Endothelial cell of umbilical vein (primary cell): ENCODE data around the gene KCTD16. TPM values are rescaled to one million over a fixed set of nuclear protein-coding genes. Genes with fewer than 3 reads are reported as not detected.

Source experiments
- BruUV-seq: library from RNA; stranded (reverse); fragments of 400-500 nt; replicated peaks from 2 replicates; lab custom pipeline; 2021; lab: Mats Ljungman, UMichigan
- CTCF ChIA-PET: fragments of 300-600, 350-600 bp; sonication (Branson Sonifier 250); formaldehyde crosslinking; loops from one replicate; lab custom pipeline; 2021; ENCODE audit warnings: antibody characterized with exemption, inconsistent platforms; lab: Charles Lee
- POLR2A ChIA-PET: fragments of 300-600, 350-600 bp; sonication (Branson Sonifier 250); formaldehyde crosslinking; loops from one replicate; lab custom pipeline; 2021; ENCODE audit warnings: antibody characterized with exemption, inconsistent platforms; lab: Charles Lee
- DNase-seq: peaks from one replicate; pipeline ENCODE4 v3.0.0-alpha.2; 2011; ENCODE audit warnings: low read depth, low spot score
- FAIRE-seq: peaks from 2 replicates; lab custom pipeline; 2011; peaks lifted over from hg19 to GRCh38; lab: Jason Lieb, UNC
- H2AFZ ChIP-seq: 2 replicates; pipeline ENCODE4 v1.6.0; 2012; ENCODE audit warnings: low read depth, low read length, control low read depth, inconsistent platforms
- H3K27ac ChIP-seq: 2 replicates; pipeline ENCODE4 v1.5.1; 2011; ENCODE audit warnings: low read depth, mild to moderate bottlenecking, control low read depth, low read length, moderate library complexity; ENCODE audit not compliant: insufficient read depth
- H3K27me3 ChIP-seq, 2 experiments: 2 replicates each; pipeline versions ENCODE4 v1.6.0 to v1.6.1; 2011; ENCODE audit warnings: low read length in 2 of 2, mixed read lengths in 1 of 2; ENCODE audit not compliant: control insufficient read depth in 2 of 2, insufficient read depth in 2 of 2
- H3K36me3 ChIP-seq, 2 experiments: 2 replicates in 1 of 2; 3 replicates in 1 of 2; pipeline ENCODE4 v1.5.1; 2011; ENCODE audit warnings: low read length in 2 of 2, mild to moderate bottlenecking in 1 of 2, moderate library complexity in 1 of 2; ENCODE audit not compliant: control insufficient read depth in 2 of 2, insufficient read depth in 2 of 2; ENCODE audit errors: extremely low read depth in 1 of 2
- H3K4me1 ChIP-seq: 3 replicates; pipeline ENCODE4 v1.5.1; 2011; ENCODE audit warnings: mild to moderate bottlenecking, low read length; ENCODE audit not compliant: control insufficient read depth, insufficient read depth; ENCODE audit errors: extremely low read depth
- H3K4me2 ChIP-seq: 2 replicates; pipeline ENCODE4 v1.6.1; 2011; ENCODE audit warnings: low read length, control low read depth, mixed read lengths; ENCODE audit not compliant: insufficient read depth
- H3K4me3 ChIP-seq, 3 experiments: fragments of 200-600 bp in 1 of 3; sonication (generic), shearing (Covaris generic) in 1 of 3; replicated peaks in 1 of 3; 2 replicates each; pipeline ENCODE4 v1.5.1; 2011 to 2016; ENCODE audit warnings: control low read depth in 3 of 3, low read length in 3 of 3, mild to moderate bottlenecking in 2 of 3, inconsistent platforms in 1 of 3, low read depth in 1 of 3, moderate library complexity in 1 of 3; ENCODE audit not compliant: insufficient read depth in 1 of 3
- H3K79me2 ChIP-seq: 2 replicates; pipeline ENCODE4 v1.6.0; 2012; ENCODE audit warnings: low read length, inconsistent platforms; ENCODE audit not compliant: control insufficient read depth, insufficient read depth
- H3K9ac ChIP-seq: replicated peaks from 2 replicates; pipeline ENCODE3; 2011; ENCODE audit warnings: low read length, control low read depth; ENCODE audit not compliant: insufficient read depth; ENCODE audit errors: extremely low read depth
- H3K9me1 ChIP-seq: replicated peaks from 3 replicates; pipeline ENCODE4 v1.6.0; 2011; ENCODE audit warnings: mild to moderate bottlenecking, low read length; ENCODE audit not compliant: control insufficient read depth, insufficient read depth; ENCODE audit errors: extremely low read depth
- H3K9me3 ChIP-seq: replicated peaks from 2 replicates; pipeline ENCODE4 v1.5.1; 2012; ENCODE audit warnings: low read length, inconsistent platforms; ENCODE audit not compliant: control insufficient read depth, insufficient read depth
- H4K20me1 ChIP-seq: replicated peaks from 2 replicates; pipeline ENCODE3; 2011; ENCODE audit warnings: mild to moderate bottlenecking, low read length; ENCODE audit not compliant: control insufficient read depth, insufficient read depth; ENCODE audit errors: extremely low read depth
- EZH2 ChIP-seq: IDR thresholded peaks from 2 replicates; pipeline ENCODE4 v1.6.1; 2012; ENCODE audit warnings: borderline replicate concordance, low read depth, mild to moderate bottlenecking, moderate library complexity, low read length, inconsistent platforms; ENCODE audit not compliant: severe bottlenecking
- FOS ChIP-seq: IDR thresholded peaks from 2 replicates; pipeline ENCODE4 v1.6.1; 2011; ENCODE audit warnings: mild to moderate bottlenecking, low read length, moderate library complexity, borderline replicate concordance; ENCODE audit not compliant: insufficient read depth
- GATA2 ChIP-seq: IDR thresholded peaks from 2 replicates; pipeline ENCODE4 v1.7.0; 2011; ENCODE audit warnings: low read depth, mild to moderate bottlenecking, moderate library complexity, mixed read lengths, low read length; ENCODE audit not compliant: insufficient read length, insufficient read depth
- JUN ChIP-seq: IDR thresholded peaks from 2 replicates; pipeline ENCODE4 v1.6.1; 2011; ENCODE audit warnings: borderline replicate concordance, low read depth; ENCODE audit not compliant: insufficient read length, insufficient read depth
- MYC ChIP-seq: IDR thresholded peaks from one replicate; pipeline ENCODE4 v1.6.1; 2011; ENCODE audit warnings: mild to moderate bottlenecking, low read depth, low read length
- dilution Hi-C: fragments of 300-500 bp; cut with MboI; formaldehyde crosslinking; loops from one replicate; pipeline ENCODE4 v1.15.0; 2019; ENCODE audit warnings: low sequenced_read_pairs; ENCODE audit not compliant: extremely low pct_ligation_motif_present
- intact Hi-C: fragments of 100-400 bp; cut with micrococcal nuclease; formaldehyde crosslinking; loops from one replicate; pipeline ENCODE4 v1.10.0; 2022
- polyA plus RNA-seq, 4 experiments: library from polyadenylated mRNA; depleted of rRNA in 3 of 4; stranded (reverse) in 3 of 4; unstranded in 1 of 4; fragments of >200 nt; gene quantifications; 2 replicates each; pipeline versions ENCODE4 v1.2.1 to v1.2.3, GENCODE V29; 2011 to 2012; ENCODE audit warnings: missing spikeins in 1 of 4
- total RNA-seq: library from RNA; stranded (reverse); gene quantifications from 2 replicates; pipeline ENCODE4 v1.2.3, GENCODE V29; 2021
- TF ChIP-seq, protein P1 (sequence below), 2 donors: IDR thresholded peaks; 1 replicate in 1 of 2; 2 replicates in 1 of 2; pipeline ENCODE4 v1.5.1; 2011; ENCODE audit warnings: low read length in 2 of 2, mild to moderate bottlenecking in 2 of 2, moderate library complexity in 2 of 2, control low read depth in 1 of 2, inconsistent platforms in 1 of 2, low read depth in 1 of 2; ENCODE audit not compliant: insufficient read depth in 1 of 2; ENCODE audit errors: extremely low read depth in 1 of 2

The KCTD16 gene
- total and polyA plus RNA-seq, 2 donors (not counting 3 experiments of a cell fraction or from before 2014, with no cell fraction given), result 0.21 to 0.49 TPM

DNA sequence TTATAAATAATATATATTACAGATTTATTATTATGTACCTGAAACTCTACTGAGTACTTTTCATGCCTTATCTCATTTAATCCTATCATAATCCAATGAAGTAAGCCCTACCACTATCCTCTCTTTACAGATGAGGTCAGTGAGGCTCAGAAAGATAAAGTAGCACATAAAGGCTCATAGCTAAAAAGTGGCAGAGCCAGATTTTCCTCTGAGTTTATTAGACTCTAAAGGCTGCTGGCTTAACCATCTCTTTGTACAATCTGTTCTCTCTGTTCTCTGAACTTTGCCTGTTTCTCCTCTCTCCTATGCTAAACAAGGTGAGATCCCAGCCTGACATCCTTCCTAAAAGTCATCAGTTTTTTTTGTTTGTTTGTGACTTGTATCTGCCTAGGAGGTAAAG is 311.2 kb downstream of the KCTD16 start:
- dilution Hi-C loops, result no loop called here
- CTCF ChIA-PET, result interaction anchor here (1.8 kb wide), 1 partner anchor 13 kb away, joined by 10 read pairs; no protein-coding TSS in a partner anchor

More for the DNA sequence above, 311.2 kb downstream of the KCTD16 start:
- FAIRE-seq, result no peak
- Histone ChIP-seq H3K9ac (no peak overlapping the region), H3K79me2 (no peaks in the 10 kb centered on the region), H3K4me1 (peaks cover 9% of the 10 kb centered on the region), H3K27ac (no peak overlapping the region), H3K27me3 (no peaks in the 10 kb centered on the region), H3K9me1 (no peaks in the 10 kb centered on the region), H4K20me1 (no peaks in the 10 kb centered on the region), H3K4me3 (no peak overlapping the region), H3K9me3 (no peaks in the 10 kb centered on the region), H3K4me2 (no peak overlapping the region), H2AFZ (no peak overlapping the region), H3K36me3 (no peaks in the 10 kb centered on the region)
- no peak for DNase-seq
- intact Hi-C loops, result no loop called here
- TF ChIP-seq FOS (no peak), MYC (no peak), JUN (no peak), EZH2 (no peak), GATA2 (no peak)
- TF ChIP-seq, protein P1, sequence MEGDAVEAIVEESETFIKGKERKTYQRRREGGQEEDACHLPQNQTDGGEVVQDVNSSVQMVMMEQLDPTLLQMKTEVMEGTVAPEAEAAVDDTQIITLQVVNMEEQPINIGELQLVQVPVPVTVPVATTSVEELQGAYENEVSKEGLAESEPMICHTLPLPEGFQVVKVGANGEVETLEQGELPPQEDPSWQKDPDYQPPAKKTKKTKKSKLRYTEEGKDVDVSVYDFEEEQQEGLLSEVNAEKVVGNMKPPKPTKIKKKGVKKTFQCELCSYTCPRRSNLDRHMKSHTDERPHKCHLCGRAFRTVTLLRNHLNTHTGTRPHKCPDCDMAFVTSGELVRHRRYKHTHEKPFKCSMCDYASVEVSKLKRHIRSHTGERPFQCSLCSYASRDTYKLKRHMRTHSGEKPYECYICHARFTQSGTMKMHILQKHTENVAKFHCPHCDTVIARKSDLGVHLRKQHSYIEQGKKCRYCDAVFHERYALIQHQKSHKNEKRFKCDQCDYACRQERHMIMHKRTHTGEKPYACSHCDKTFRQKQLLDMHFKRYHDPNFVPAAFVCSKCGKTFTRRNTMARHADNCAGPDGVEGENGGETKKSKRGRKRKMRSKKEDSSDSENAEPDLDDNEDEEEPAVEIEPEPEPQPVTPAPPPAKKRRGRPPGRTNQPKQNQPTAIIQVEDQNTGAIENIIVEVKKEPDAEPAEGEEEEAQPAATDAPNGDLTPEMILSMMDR (IDR thresholded peaks at IDR 0.05; ENCODE audit: extremely low read depth in 1 of 2, insufficient read depth in 1 of 2, low read depth in 1 of 2, low read length in 2 of 2), result no peak
- no TSS peak for BruUV-seq
- POLR2A ChIA-PET, result no interaction called here
